Activated gamma-delta T cell treated with anti-CD3 and anti-CD28 coated beads, Interleukin-2, amount 50 U/mL, for 16 hours (primary cell): ENCODE data around the gene ANKRD18B.
"Not testable (repeated sequence)": the region's sequence is repeated elsewhere in the genome, so short reads cannot be mapped to it uniquely, and the experiment has no call there.

Source experiments
- DNase-seq: peaks from one replicate; pipeline ENCODE4 v3.0.0-alpha.2; 2020; ENCODE audit warnings: low read depth

The ANKRD18B gene

GRCh38 chr9:33533958-33534357, 9.9 kb downstream of the ANKRD18B start:
- not testable (repeated sequence) for DNase-seq

DNA sequence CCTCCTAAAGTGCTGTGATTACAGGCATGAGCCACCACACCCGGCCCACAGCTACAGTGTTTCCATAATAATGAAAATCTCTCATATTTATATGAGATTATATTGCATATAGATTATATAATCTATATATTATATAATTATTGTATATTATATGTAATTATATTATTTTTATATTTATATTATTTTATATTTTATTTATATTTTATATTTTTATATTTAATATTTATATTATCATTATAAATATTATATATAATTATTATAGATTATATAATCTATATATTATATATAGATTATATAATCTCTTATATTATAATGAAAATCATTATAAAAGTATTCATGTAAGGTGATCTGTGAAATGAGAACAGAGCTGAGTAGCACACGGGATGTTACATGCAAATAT, 11.5 kb downstream of the ANKRD18B start:
- DNase-seq, result no peak

DNA sequence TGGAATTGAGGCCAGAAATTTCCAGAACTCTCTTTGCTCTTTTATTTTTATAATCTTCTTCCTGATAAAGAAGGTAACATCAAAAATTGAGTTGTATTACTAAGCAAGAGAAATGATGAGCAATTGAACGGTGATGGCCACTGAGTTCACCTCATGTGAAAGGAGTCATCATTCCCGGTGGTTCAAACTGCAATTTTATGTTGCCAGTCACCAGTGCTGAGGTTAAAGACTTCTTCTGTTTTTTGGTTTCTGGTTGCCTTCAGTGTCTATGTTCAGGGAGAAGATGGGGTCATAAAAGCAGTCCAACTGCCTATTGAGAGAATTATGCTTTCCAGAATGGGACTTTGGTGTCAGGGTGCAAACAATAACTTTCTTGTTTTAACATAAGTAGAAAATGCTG, 19.4 kb downstream of the ANKRD18B start:
- DNase-seq, result not testable (repeated sequence)

DNA sequence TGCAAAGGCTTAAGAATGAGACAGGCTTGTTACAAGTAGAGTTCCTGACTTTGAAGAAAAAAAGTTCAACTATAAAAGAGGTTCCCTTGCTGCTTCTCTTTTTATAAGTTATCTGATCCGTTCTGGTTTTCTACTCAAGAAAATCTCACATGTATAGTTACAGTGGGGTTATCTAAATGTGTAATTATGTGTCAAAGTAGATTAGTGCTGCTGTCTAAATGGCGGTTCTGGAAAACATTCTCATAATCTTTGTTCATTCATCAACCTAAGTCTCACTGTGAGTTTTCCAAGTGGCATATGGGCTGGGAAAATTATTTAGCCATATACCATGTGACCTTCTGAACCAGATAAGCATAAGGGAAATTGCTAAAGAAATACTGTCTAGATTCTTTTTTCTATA, 21.7 kb downstream of the ANKRD18B start:
- not testable (repeated sequence) for DNase-seq

GRCh38 chr9:33548816-33549215, 24.8 kb downstream of the ANKRD18B start:
- DNase-seq, result not testable (repeated sequence)

GRCh38 chr9:33549418-33549817, 25.4 kb downstream of the ANKRD18B start:
- DNase-seq, result not testable (repeated sequence)

DNA sequence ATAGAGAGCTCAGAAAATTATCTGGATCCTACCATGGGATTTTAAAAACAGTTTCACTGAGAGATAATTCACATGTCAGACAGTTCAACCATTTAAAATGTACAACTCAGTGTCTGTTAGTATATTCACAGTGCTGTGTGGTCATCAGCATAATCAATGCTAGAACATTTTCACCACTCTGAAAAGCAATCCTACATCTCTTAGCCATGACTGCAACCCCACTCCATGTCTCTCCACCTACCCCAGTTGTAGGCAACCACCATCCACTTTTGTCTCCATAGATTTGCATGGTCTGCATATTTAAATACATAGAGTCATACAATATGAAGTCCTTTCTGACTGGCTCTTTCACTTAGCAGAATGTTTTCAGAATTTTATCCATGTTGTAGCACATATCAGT, 27.1 kb downstream of the ANKRD18B start:
- DNase-seq, result not testable (repeated sequence)

GRCh38 chr9:33552315-33552725, 28.3 kb downstream of the ANKRD18B start:
- DNase-seq, result not testable (repeated sequence)

DNA sequence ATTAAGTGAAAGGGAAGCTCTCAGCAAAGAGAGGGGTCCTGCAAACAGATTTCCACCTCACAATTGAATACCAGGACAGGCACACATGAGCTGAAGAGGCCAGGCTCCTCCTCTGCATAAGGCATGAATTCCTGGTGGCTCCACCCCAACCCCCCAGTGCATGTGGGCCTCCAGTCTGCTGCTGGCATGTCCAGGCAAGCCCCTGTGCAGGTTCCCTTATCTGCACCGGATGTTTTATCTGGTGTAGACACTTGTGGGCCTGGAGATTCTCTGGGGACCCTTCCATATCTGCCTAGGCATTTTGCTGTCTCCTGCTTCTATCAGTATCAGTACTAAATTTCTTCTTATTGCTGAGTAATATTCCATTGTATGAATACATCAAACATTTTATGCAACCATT, 36.2 kb downstream of the ANKRD18B start:
- not testable (repeated sequence) for DNase-seq

DNA sequence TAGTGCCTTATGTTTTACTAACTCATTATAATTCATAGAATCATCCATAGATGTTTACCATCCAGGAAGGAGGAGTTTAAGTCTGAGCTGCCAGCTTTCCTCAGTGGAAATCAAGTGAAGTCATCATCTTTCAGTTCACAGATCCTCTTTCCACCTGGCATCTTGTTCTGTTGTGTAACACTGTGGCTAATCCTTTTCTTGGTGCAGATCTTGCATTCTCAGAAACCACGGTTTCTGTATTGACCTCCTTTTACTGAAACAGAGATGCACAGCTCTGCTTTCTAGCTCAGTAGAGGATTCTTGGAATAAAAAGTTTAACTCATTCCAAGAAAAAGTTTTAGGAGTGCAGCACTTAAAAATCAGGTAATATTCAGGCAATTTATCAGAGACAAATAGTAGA, 38.1 kb downstream of the ANKRD18B start:
- DNase-seq, result not testable (repeated sequence)

DNA sequence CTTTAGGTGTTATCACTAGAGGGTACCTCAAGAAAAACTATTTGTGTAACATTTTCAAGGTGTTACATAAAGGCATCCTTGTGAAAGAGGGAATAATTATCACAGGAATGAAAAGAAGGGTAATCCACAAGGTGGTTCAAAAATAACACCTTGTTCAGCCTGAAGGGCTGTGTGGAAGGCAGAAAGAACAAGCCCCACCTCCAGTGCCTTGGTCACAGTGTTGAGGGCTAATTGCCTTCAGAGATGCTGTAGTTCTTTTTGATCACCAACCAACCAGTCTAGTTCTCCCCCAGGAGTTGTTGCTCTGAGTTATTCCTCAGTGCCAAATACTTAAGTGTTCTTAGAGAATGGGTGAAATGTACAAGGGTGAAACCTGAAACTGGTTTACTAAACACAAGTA, 43.7 kb downstream of the ANKRD18B start:
- not testable (repeated sequence) for DNase-seq

- not testable (repeated sequence) for DNase-seq
Measured at GRCh38 chr9:33577786-33578185, 53.7 kb downstream of the ANKRD18B start.

GRCh38 chr9:33579996-33580395, 55.9 kb downstream of the ANKRD18B start:
- DNase-seq, result not testable (repeated sequence)

- DNase-seq, result not testable (repeated sequence)
Measured at GRCh38 chr9:33582686-33583085, 58.6 kb downstream of the ANKRD18B start.

GRCh38 chr9:33586128-33586527, 62.1 kb downstream of the ANKRD18B start:
- DNase-seq, result not testable (repeated sequence)

GRCh38 chr9:33587799-33588198, 63.7 kb downstream of the ANKRD18B start:
- DNase-seq, result not testable (repeated sequence)

DNA sequence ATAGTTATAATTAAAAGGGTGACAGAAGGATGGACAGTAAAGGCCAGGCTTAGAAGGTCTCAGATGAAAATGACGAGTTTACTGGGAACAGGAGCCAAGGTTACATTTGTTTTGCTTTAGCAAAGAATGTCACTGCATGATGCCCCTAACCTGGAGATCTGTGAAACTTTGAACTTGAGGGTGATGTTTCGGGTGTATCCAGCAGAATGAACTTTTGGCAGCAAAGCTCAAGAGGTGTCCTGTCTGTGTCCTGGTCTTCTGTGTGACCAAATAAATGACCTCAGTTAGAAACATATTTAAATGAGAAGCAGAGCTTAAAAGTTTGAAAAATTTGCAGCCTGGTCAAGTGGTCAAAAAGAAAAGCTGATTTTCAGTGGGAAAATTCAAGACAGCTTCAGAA, 64.8 kb downstream of the ANKRD18B start:
- not testable (repeated sequence) for DNase-seq

DNA sequence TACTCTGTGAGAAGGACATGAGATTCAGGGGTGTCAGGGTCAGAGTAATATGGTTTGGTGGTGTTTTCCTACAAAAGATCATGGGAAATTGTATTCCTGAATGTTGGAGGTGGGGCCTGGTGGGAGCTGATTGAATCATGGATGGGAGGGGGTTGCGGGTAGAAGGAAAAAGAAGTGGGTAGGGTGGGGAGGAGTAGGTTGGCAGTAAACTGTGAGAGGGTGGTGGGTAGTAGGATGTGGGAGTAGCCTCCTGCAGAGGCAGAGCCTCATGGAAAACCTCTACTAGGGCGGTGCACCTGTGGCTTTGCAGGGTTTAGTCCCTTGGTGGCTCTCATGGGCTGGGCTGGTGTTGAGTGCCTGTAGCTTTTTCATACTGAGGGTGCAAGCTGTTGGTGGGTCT, 66.8 kb downstream of the ANKRD18B start:
- DNase-seq, result not testable (repeated sequence)

DNA sequence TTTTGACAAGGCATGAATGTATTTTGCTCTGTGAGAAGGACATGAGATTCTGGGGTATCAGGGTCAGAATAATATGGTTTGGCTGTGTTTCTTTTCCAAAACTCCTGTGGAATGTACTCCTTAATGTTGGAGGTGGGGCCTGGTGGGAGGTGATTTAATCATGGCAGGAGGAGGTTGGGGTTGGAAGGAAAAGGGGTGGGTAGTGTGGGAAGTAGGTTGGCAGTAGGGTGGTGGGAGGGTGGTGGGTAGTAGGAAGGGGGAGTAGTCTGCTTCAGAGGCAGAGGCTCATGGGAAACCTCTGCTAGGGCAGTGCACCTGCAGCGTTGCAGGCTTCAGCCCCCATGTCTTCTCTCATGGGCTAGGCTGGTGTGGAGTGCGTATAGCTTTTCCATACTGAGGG, 72.9 kb downstream of the ANKRD18B start:
- DNase-seq, result not testable (repeated sequence)

GRCh38 chr9:33597386-33597785, 73.3 kb downstream of the ANKRD18B start:
- DNase-seq, result not testable (repeated sequence)

DNA sequence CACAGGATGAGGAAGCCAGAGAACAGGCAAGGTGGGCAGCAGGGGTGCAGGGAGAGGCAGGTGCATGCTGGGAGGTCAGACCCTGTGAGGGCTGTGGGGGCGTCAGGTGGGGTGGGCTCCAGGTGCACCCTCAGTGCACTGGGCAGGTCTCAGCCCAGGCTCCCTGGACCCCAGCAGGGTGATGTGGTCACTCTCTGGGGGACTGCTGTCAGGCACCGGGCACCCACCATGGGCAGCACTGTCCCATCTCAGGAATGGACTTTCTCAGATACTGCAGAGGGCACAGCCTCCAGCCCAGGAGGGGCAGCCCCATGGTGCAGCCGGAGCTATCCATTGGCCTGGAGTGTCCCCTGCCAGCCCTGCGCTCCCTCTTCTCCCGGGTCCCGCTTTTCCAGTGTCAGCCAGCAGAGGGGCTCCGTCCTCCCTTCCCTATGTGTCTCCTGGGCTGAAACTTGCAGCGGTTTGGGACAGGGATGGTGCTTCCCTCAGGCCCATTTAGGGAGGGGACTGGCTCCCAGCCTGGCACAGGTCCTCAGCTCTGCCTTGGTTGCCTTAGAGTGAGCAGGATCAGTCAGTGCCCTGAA, 74.8 kb downstream of the ANKRD18B start:
- DNase-seq, result not testable (repeated sequence)

GRCh38 chr9:33600911-33601310, 76.9 kb downstream of the ANKRD18B start:
- DNase-seq, result not testable (repeated sequence)

DNA sequence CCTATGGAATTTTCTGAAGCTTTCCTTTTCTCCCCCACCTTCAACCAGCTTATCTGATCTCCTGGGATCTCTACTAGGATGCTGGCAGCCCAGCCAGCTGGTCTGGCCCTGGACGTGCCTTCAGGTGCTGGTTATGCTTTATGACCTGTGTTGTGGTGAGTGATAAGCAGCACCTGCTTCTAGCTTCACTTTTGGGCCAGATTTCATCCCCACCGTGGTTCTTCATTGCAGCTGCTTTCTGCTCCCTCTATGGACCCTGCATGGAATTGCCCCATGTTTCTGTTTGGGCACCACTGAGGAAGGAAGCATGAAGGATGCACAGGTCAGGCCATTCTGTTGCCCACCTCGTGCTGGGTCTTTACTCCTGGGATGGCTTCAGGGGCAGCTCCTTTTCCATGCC, 80.2 kb downstream of the ANKRD18B start:
- DNase-seq, result not testable (repeated sequence)

DNA sequence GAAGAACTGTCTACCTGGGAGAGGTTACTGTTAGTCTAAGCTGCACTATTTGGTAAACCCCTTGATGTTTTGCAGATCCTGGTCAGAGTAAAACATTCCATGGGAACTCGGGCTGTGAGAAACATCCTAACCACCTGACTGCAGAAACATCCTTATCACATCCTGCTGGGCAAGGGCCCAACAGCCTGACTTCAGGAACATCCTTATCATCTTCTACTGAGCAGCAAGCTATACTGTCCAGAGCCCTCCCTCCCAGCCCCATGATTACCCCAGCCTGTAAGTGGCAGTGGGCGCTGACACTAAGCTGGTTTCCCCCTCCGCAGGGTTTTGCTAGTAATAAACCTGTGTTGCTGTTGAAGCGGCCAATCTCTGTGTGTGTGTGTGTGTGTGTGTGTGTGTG, 80.9 kb downstream of the ANKRD18B start:
- not testable (repeated sequence) for DNase-seq
